Esophagus muscularis mucosa (tissue), 4 donors: ENCODE data around the gene TMEM121B. TPM values are rescaled to one million over a fixed set of nuclear protein-coding genes. Genes with fewer than 3 reads are reported as not detected.

Experiments used
- DNase-seq: peaks from one replicate; pipeline ENCODE4 v3.0.0-alpha.2; 2017; ENCODE audit errors: extremely low spot score
- H3K27ac ChIP-seq, 4 donors: fragments of 200-600 bp; sonication (generic); replicated peaks in 1 of 4; 1 replicate in 3 of 4; 2 replicates in 1 of 4; pipeline ENCODE4 v1.5.1; 2016 to 2019; ENCODE audit warnings: mild to moderate bottlenecking in 1 of 4
- H3K27me3 ChIP-seq, 4 donors: fragments of 200-600 bp; sonication (generic); one replicate each; pipeline versions ENCODE4 v1.5.1 to v1.6.0; 2016 to 2019
- H3K36me3 ChIP-seq, 4 donors: fragments of 200-600 bp; sonication (generic); one replicate each; pipeline ENCODE4 v1.5.1; 2016 to 2019
- H3K4me1 ChIP-seq, 4 donors: fragments of 200-600 bp; sonication (generic); one replicate each; pipeline ENCODE4 v1.5.1; 2016 to 2019
- H3K4me3 ChIP-seq, 4 donors: fragments of 200-600 bp; sonication (generic); 1 replicate in 2 of 4; 2 replicates in 2 of 4; pipeline ENCODE4 v1.5.1; 2016 to 2019; ENCODE audit warnings: mild to moderate bottlenecking in 4 of 4, moderate library complexity in 1 of 4
- H3K9me3 ChIP-seq, 4 donors: fragments of 200-600 bp; sonication (generic); 1 replicate in 3 of 4; 2 replicates in 1 of 4; pipeline ENCODE4 v1.5.1; 2016 to 2019
- EP300 ChIP-seq: sonication (generic); formaldehyde crosslinking; IDR thresholded peaks from one replicate; pipeline ENCODE4 v1.6.1; 2017; ENCODE audit warnings: antibody characterized with exemption
- POLR2A ChIP-seq: fragments of 450-650 bp; IDR thresholded peaks from one replicate; pipeline ENCODE4 v1.6.1; 2017; ENCODE audit warnings: antibody characterized with exemption, moderate library complexity, mild to moderate bottlenecking, low read depth
- POLR2AphosphoS5 ChIP-seq, 2 donors: sonication (generic); formaldehyde crosslinking; IDR thresholded peaks; one replicate each; pipeline ENCODE4 v1.6.1; 2017; ENCODE audit warnings: antibody characterized with exemption in 2 of 2
- WGBS: methylation state at CpG from one replicate; pipeline ENCODE4 v1.1.5; 2018; 5-methylcytosine and 5-hydroxymethylcytosine counted together
- intact Hi-C: fragments of 100-400 bp; cut with DNase I; formaldehyde crosslinking; loops from one replicate; pipeline ENCODE4 v1.15.1; 2023
- total RNA-seq, 4 donors: library from RNA; depleted of rRNA; stranded (reverse); fragments of >200 nt; gene quantifications; one replicate each; pipeline versions ENCODE4 v1.1.0 to v1.2.1, GENCODE V29; 2016
- TF ChIP-seq, protein P1 (sequence below), 3 experiments: fragments of 200-600 bp in 2 of 3; fragments of 450-650 bp in 1 of 3; sonication (generic) in 2 of 3; IDR thresholded peaks; one replicate each; pipeline ENCODE4 v1.5.1; 2017 to 2019; ENCODE audit warnings: antibody characterized with exemption in 3 of 3, mild to moderate bottlenecking in 2 of 3, moderate library complexity in 1 of 3

TMEM121B gene
- total RNA-seq, 4 donors from 2014 or later: 0.32 to 0.50 (median 0.41) TPM

GRCh38 chr22:17109113-17109865 is 11.9 kb downstream of the TMEM121B start:
- DNase-seq: no peak
- H3K9me3 ChIP-seq: no peaks in the 10 kb centered on the region
- H3K27ac ChIP-seq: no peak overlapping the region
- H3K36me3 ChIP-seq: peaks cover 3 to 59% (median 56%) of the 10 kb centered on the region in 4 donors
- intact Hi-C loops: no loop called here
- no peak overlapping the region for H3K4me3 ChIP-seq
- H3K27me3 ChIP-seq: peaks cover 0 to 3% (median 0%) of the 10 kb centered on the region in 4 donors
- WGBS: 92% methylated on average over 26 of the region's 42 CpGs
- no peaks in the 10 kb centered on the region for H3K4me1 ChIP-seq
- TF ChIP-seq POLR2A: no peak
- TF ChIP-seq EP300: no peak
- TF ChIP-seq, protein P1, sequence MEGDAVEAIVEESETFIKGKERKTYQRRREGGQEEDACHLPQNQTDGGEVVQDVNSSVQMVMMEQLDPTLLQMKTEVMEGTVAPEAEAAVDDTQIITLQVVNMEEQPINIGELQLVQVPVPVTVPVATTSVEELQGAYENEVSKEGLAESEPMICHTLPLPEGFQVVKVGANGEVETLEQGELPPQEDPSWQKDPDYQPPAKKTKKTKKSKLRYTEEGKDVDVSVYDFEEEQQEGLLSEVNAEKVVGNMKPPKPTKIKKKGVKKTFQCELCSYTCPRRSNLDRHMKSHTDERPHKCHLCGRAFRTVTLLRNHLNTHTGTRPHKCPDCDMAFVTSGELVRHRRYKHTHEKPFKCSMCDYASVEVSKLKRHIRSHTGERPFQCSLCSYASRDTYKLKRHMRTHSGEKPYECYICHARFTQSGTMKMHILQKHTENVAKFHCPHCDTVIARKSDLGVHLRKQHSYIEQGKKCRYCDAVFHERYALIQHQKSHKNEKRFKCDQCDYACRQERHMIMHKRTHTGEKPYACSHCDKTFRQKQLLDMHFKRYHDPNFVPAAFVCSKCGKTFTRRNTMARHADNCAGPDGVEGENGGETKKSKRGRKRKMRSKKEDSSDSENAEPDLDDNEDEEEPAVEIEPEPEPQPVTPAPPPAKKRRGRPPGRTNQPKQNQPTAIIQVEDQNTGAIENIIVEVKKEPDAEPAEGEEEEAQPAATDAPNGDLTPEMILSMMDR (IDR thresholded peaks at IDR 0.05): no peak
- TF ChIP-seq POLR2AphosphoS5 (IDR thresholded peaks at IDR 0.05): no peak

DNA sequence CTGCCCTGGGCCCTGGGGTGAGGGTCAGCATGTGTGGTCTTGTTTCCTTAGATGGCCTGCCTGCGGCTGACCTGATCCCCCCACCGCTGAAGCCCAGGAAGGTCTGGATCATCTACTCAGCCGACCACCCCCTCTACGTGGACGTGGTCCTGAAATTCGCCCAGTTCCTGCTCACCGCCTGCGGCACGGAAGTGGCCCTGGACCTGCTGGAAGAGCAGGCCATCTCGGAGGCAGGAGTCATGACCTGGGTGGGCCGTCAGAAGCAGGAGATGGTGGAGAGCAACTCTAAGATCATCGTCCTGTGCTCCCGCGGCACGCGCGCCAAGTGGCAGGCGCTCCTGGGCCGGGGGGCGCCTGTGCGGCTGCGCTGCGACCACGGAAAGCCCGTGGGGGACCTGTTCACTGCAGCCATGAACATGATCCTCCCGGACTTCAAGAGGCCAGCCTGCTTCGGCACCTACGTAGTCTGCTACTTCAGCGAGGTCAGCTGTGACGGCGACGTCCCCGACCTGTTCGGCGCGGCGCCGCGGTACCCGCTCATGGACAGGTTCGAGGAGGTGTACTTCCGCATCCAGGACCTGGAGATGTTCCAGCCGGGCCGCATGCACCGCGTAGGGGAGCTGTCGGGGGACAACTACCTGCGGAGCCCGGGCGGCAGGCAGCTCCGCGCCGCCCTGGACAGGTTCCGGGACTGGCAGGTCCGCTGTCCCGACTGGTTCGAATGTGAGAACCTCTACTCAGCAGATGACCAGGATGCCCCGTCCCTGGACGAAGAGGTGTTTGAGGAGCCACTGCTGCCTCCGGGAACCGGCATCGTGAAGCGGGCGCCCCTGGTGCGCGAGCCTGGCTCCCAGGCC is 12.7 kb downstream of the TMEM121B start:
- Histone ChIP-seq H3K27ac (no peak overlapping the region), H3K27me3 (peaks cover 0 to under 1% (median 0%) of the 10 kb centered on the region in 4 donors), H3K9me3 (no peaks in the 10 kb centered on the region), H3K4me1 (no peaks in the 10 kb centered on the region), H3K36me3 (peaks cover 3 to 63% (median 58%) of the 10 kb centered on the region in 4 donors), H3K4me3 (no peak overlapping the region)
- no peak for DNase-seq
- intact Hi-C loops: no loop called here
- 96% methylated on average over 34 of the region's 66 CpGs for WGBS
- TF ChIP-seq EP300 (no peak), POLR2AphosphoS5 (IDR thresholded peaks at IDR 0.05) (no peak)

- intact Hi-C loops: no loop called here
- Histone ChIP-seq H3K27ac (no peak overlapping the region), H3K4me3 (no peak overlapping the region), H3K36me3 (peaks cover 13 to 73% (median 68%) of the 10 kb centered on the region in 4 donors), H3K27me3 (no peaks in the 10 kb centered on the region), H3K9me3 (no peaks in the 10 kb centered on the region), H3K4me1 (no peaks in the 10 kb centered on the region)
- no peak for TF ChIP-seq EP300
- no peak for TF ChIP-seq POLR2AphosphoS5 (IDR thresholded peaks at IDR 0.05)
- TF ChIP-seq, protein P1 (IDR thresholded peaks at IDR 0.05): no peak
- TF ChIP-seq POLR2A: no peak
- WGBS: 81% methylated on average over 6 of the region's 6 CpGs
- DNase-seq: no peak
Measured at GRCh38 chr22:17107547-17107810, 13.7 kb downstream of the TMEM121B start.

- no peak for DNase-seq
Measured at GRCh38 chr22:17106785-17107546, 14.2 kb downstream of the TMEM121B start.

More at GRCh38 chr22:17106785-17107546, 14.2 kb downstream of the TMEM121B start:
- TF ChIP-seq, protein P1 (IDR thresholded peaks at IDR 0.05): no peak
- TF ChIP-seq POLR2A (no peak), EP300 (no peak), POLR2AphosphoS5 (IDR thresholded peaks at IDR 0.05) (no peak)
- Histone ChIP-seq H3K9me3 (no peaks in the 10 kb centered on the region), H3K4me3 (no peak overlapping the region), H3K27ac (no peak overlapping the region), H3K36me3 (peaks cover 18 to 78% (median 73%) of the 10 kb centered on the region in 4 donors), H3K27me3 (no peaks in the 10 kb centered on the region), H3K4me1 (peaks cover 0 to 3% (median 0%) of the 10 kb centered on the region in 4 donors)
- intact Hi-C loops: no loop called here
- 61% methylated on average over 15 of the region's 15 CpGs for WGBS
